ENCODE measurements around the gene COX15.

DNA sequence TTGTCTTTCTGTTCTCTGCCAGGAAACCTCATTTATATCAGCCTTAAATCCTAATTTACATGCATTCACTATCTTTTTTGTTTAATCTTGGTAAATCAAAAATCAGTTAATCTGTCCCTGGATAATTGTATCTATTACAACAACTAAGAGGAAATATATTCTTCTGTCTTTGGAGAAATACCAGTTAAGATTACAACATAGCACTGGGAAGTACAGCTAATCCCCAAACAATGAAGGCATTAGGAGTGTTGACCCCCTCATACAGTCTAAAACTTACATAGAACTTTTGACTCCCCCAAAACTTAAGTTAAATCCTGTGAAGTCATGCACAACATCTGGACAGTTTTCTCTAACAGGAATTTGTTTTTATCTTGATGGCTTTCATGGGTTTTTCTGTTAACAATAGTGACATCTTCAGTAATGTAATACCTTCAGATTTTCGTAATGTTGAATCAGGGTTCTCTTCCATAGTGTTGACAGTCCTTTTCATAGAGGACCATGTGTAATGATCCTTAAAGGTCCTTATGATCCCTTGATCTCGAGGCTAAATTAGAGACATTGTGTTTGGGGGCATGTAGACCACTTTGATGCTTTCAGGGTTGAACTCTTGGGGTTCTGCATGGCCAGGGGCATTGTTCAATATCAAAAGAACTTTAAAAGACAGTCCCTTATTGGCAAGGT is 26.4 kb upstream of the COX15 start:
- TF ChIP-seq, protein P1, sequence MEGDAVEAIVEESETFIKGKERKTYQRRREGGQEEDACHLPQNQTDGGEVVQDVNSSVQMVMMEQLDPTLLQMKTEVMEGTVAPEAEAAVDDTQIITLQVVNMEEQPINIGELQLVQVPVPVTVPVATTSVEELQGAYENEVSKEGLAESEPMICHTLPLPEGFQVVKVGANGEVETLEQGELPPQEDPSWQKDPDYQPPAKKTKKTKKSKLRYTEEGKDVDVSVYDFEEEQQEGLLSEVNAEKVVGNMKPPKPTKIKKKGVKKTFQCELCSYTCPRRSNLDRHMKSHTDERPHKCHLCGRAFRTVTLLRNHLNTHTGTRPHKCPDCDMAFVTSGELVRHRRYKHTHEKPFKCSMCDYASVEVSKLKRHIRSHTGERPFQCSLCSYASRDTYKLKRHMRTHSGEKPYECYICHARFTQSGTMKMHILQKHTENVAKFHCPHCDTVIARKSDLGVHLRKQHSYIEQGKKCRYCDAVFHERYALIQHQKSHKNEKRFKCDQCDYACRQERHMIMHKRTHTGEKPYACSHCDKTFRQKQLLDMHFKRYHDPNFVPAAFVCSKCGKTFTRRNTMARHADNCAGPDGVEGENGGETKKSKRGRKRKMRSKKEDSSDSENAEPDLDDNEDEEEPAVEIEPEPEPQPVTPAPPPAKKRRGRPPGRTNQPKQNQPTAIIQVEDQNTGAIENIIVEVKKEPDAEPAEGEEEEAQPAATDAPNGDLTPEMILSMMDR (conservative IDR thresholded peaks at IDR 0.05 in 1 of 2, IDR thresholded peaks at IDR 0.05 in 1 of 2; ENCODE audit: extremely low read depth in 1 of 2, insufficient read depth in 1 of 2, low read depth in 1 of 2, low read length in 2 of 2): no peak
- no peak for TF ChIP-seq EZH2 (IDR thresholded peaks at IDR 0.05; ENCODE audit: borderline replicate concordance, low read length)

All from mammary epithelial cell (primary cell).